GM12801 (cell line): ENCODE measurements around the gene DPM3.

Experiments used
- CTCF ChIP-seq: IDR thresholded peaks from one replicate; pipeline ENCODE4 v1.5.1; 2011; ENCODE audit warnings: control low read depth; ENCODE audit not compliant: insufficient read length; ENCODE audit errors: extremely low read depth

The DPM3 gene

GRCh38 chr1:155145491-155145890 lies 5.2 kb upstream of the DPM3 start:
- TF ChIP-seq CTCF: no peak

- TF ChIP-seq CTCF: no peak
Measured at GRCh38 chr1:155141749-155142148, 1.4 kb upstream of the DPM3 start.

GRCh38 chr1:155140630-155140953 lies 261 bp upstream of the DPM3 start:
- TF ChIP-seq CTCF: no peak

GRCh38 chr1:155137154-155137949 lies 3.0 kb downstream of the DPM3 start:
- no peak for TF ChIP-seq CTCF

- TF ChIP-seq CTCF: no peak
Measured at GRCh38 chr1:155136748-155137147, 3.6 kb downstream of the DPM3 start.

GRCh38 chr1:155135415-155136028 lies 4.8 kb downstream of the DPM3 start, which contains the start of gene SLC50A1:
Gene SLC50A1, plus strand, starts transcription at chr1:155135852. Its CDS starts 60 bp downstream, at chr1:155135912.
- no peak for TF ChIP-seq CTCF

GRCh38 chr1:155134880-155135414 lies 5.4 kb downstream of the DPM3 start:
- no peak for TF ChIP-seq CTCF
